ENCODE measurements around the gene ZPBP. TPM values are rescaled to one million over a fixed set of nuclear protein-coding genes. Genes with fewer than 3 reads are reported as not detected.

The ZPBP gene
- total RNA-seq, 1 experiment from 2014 or later, result not detected

- Histone ChIP-seq H3K23ac (ENCODE audit: insufficient read length, low read depth, low read length) (no peak overlapping the region), H3K9ac (ENCODE audit: extremely low read depth, insufficient read length, low read length) (no peak overlapping the region), H3K4me2 (ENCODE audit: insufficient read depth, insufficient read length, low read length) (no peak overlapping the region), H2BK12ac (ENCODE audit: insufficient read length, low read depth, low read length) (no peak overlapping the region), H3K18ac (ENCODE audit: insufficient read length, low read depth, low read length) (no peak overlapping the region), H2AFZ (ENCODE audit: low read length) (no peak overlapping the region), H3K4ac (ENCODE audit: low read depth, low read length) (no peak overlapping the region), H4K5ac (ENCODE audit: insufficient read length, low read depth, low read length) (no peak overlapping the region), H2BK15ac (ENCODE audit: low read depth, low read length) (no peak overlapping the region), H3K27ac (ENCODE audit: insufficient read length, low read depth, low read length) (no peak overlapping the region), H4K91ac (ENCODE audit: insufficient read length, low read depth, low read length) (no peak overlapping the region), H2AK5ac (ENCODE audit: insufficient read length, low read length) (no peak overlapping the region), H4K8ac (replicated peaks; ENCODE audit: insufficient read length, low read depth, low read length) (no peak overlapping the region), H2BK5ac (ENCODE audit: insufficient read length, low read length) (no peak overlapping the region), H3K23me2 (ENCODE audit: insufficient read length, low read depth, low read length, poor library complexity, severe bottlenecking) (no peaks in the 10 kb centered on the region), H2BK20ac (ENCODE audit: low read depth, low read length, poor library complexity, severe bottlenecking) (no peak overlapping the region), H3T11ph (ENCODE audit: low read length) (no peak overlapping the region), H3K56ac (ENCODE audit: insufficient read length, low read depth, low read length) (no peak overlapping the region), H3K79me2 (ENCODE audit: insufficient read depth, low read length) (no peaks in the 10 kb centered on the region), H3K9me3 (ENCODE audit: control insufficient read depth, low read depth, low read length) (peaks cover 34% of the 10 kb centered on the region), H3K79me1 (ENCODE audit: insufficient read depth, low read depth, low read length, poor library complexity, severe bottlenecking) (no peaks in the 10 kb centered on the region), H3K4me1 (ENCODE audit: insufficient read depth, low read length) (peaks cover 4% of the 10 kb centered on the region; the same call in 1 of the 2 replicates), H3K14ac (ENCODE audit: insufficient read depth, low read length) (no peak overlapping the region), H4K20me1 (ENCODE audit: control insufficient read depth, insufficient read depth, insufficient read length) (no peaks in the 10 kb centered on the region), H2BK120ac (ENCODE audit: low read depth, low read length, poor library complexity, severe bottlenecking) (no peak overlapping the region), H3K27me3 (ENCODE audit: insufficient read depth, low read length) (no peaks in the 10 kb centered on the region)
- Mint-ChIP-seq H3K27ac (no peak overlapping the region), H3K27me3 (ENCODE audit: low read depth) (peaks cover 2% of the 10 kb centered on the region; the same call in 1 of the 2 replicates), H3K36me3 (ENCODE audit: insufficient read depth in 1 of 3, low read depth in 3 of 3) (peaks cover 21 to 47% (median 23%) of the 10 kb centered on the region in 3 experiments), H3K4me1 (peaks cover 13 to 19% of the 10 kb centered on the region in 2 experiments), H3K4me3 (no peak overlapping the region), H3K9me3 (peaks cover 51 to 55% of the 10 kb centered on the region in 2 experiments)
- DNase-seq, result no peak
- TF ChIP-seq CTCF (conservative IDR thresholded peaks at IDR 0.05), result no peak
Measured at GRCh38 chr7:50073093-50073492, 20.0 kb downstream of the ZPBP start.

Measured in H9 (cell line).